ENCODE measurements around the gene TCF7L1.

Gene TCF7L1

GRCh38 chr2:85287721-85288120, 154.5 kb downstream of the TCF7L1 start:
- no peaks in the 10 kb centered on the region for H4K20me1 ChIP-seq
- no peaks in the 10 kb centered on the region for H3K36me3 ChIP-seq
- H3K4me3 ChIP-seq: no peak overlapping the region
- H3K9ac ChIP-seq: no peak overlapping the region
- no peak overlapping the region for H3K4me2 ChIP-seq
- no peaks in the 10 kb centered on the region for H3K9me3 ChIP-seq
- TF ChIP-seq Cebpa-rat (IDR thresholded peaks at IDR 0.05): no peak
- H3K4me1 ChIP-seq: peaks cover 37% of the 10 kb centered on the region
- no peak overlapping the region for H3K27ac ChIP-seq
- no peaks in the 10 kb centered on the region for H3K27me3 ChIP-seq

GRCh38 chr2:85288244-85288725, 155.1 kb downstream of the TCF7L1 start:
- no peak for TF ChIP-seq Cebpa-rat (IDR thresholded peaks at IDR 0.05)
- H3K27ac ChIP-seq: no peak overlapping the region
- no peak overlapping the region for H3K4me3 ChIP-seq
- H3K36me3 ChIP-seq: no peaks in the 10 kb centered on the region
- no peak overlapping the region for H3K9ac ChIP-seq
- peaks cover 37% of the 10 kb centered on the region for H3K4me1 ChIP-seq
- H4K20me1 ChIP-seq: no peaks in the 10 kb centered on the region
- H3K9me3 ChIP-seq: no peaks in the 10 kb centered on the region
- H3K27me3 ChIP-seq: no peaks in the 10 kb centered on the region
- no peak overlapping the region for H3K4me2 ChIP-seq

DNA sequence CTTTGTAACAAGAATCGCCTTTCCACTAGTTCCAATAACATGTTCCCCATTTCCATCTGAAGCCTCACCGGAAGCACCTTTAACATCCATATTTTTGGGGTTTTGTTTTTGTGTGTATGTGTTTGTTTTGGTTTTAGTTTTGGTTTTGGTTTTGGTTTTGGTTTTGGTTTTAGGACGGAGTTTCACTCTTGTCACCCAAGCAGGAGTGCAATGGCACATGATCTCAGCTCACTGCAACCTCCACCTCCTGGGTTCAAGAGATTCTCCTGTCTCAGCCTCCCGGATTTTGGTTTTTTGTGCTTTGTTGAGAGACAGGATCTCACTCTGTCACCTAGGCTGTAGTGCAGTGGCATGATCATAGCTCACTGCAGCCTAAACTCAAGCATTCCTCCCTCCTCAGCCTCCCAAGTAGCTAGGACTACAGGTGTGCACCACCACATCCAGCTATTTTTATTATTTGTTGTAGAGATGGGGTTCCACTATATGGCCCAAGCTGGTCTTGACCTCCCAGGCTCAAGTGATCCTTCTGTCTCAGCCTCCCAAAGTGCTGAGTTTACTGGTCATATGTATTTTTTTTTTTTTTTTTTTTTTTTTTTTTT, 158.3 kb downstream of the TCF7L1 start:
- no peaks in the 10 kb centered on the region for H3K27me3 ChIP-seq
- no peaks in the 10 kb centered on the region for H4K20me1 ChIP-seq
- H3K4me1 ChIP-seq: peaks cover 34% of the 10 kb centered on the region
- H3K9me3 ChIP-seq: no peaks in the 10 kb centered on the region
- H3K4me2 ChIP-seq: peak overlapping the region; percentile 67
- H3K36me3 ChIP-seq: no peaks in the 10 kb centered on the region
- H3K4me3 ChIP-seq: no peak overlapping the region
- no peak overlapping the region for H3K9ac ChIP-seq
- TF ChIP-seq Cebpa-rat (IDR thresholded peaks at IDR 0.05): no peak
- H3K27ac ChIP-seq: no peak overlapping the region

DNA sequence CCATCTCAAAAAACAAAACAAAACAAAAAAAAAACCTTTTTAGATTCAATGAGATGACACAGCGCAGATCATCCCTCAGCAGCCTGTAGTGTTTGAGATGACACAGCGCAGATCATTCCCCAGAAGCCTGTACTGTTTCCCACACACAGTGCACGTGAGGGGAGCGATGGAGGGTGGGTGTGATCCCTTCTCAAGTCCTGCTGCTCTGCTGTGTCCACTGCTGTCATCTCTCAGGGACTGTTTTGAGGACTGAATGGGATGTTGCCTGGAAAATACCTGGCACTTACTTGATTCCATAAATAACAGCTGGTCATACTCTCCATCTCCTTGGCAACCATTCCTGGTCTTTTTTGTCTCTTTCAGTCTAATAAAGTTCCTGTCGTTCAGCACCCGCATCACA, 168.9 kb downstream of the TCF7L1 start:
- Histone ChIP-seq H3K27me3 (no peaks in the 10 kb centered on the region), H3K4me1 (peaks cover 16% of the 10 kb centered on the region), H3K4me2 (no peak overlapping the region), H4K20me1 (no peaks in the 10 kb centered on the region), H3K9me3 (no peaks in the 10 kb centered on the region), H3K9ac (no peak overlapping the region), H3K36me3 (no peaks in the 10 kb centered on the region), H3K27ac (no peak overlapping the region), H3K4me3 (no peak overlapping the region)
- TF ChIP-seq Cebpa-rat (IDR thresholded peaks at IDR 0.05): no peak

DNA sequence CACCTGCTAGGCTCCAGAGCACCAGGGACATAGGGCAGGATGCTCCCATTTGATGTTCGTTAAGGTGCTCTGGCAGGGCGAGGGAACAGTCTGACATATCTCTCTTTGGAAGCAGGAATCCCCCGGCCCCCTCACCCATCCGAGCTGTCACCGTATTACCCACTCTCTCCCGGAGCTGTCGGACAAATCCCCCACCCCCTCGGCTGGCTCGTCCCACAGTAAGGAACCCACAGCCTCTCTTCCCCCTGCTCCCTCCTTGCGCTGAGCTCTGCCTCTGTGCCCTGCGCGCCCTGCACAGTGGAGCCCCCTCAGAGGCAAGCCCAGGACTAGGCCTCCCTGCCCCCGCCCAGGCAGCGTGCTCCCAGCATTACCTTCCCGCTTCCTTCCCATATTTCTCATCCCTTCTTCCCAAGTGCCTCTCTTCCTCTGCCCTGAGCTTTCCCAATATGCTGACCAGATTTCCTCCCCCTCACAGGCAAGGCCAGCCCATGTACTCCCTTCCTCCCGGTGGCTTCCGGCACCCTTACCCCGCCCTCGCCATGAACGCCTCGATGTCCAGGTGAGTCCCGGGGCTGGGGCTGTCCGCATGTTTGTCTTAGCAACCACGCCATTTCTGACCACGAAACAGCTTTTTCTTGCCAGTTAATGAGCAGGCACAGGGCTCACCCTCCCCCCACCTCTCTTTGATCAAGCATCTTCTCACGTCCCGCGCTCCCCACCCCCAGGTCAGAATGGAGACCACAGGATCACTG, 170.8 kb downstream of the TCF7L1 start:
- Histone ChIP-seq H3K36me3 (no peaks in the 10 kb centered on the region), H3K4me2 (no peak overlapping the region), H4K20me1 (no peaks in the 10 kb centered on the region), H3K27ac (no peak overlapping the region), H3K9me3 (no peaks in the 10 kb centered on the region), H3K27me3 (no peaks in the 10 kb centered on the region), H3K4me1 (peaks cover 32% of the 10 kb centered on the region), H3K4me3 (no peak overlapping the region), H3K9ac (no peak overlapping the region)
- no peak for TF ChIP-seq Cebpa-rat (IDR thresholded peaks at IDR 0.05)

GRCh38 chr2:85307527-85307897, 174.3 kb downstream of the TCF7L1 start:
- Histone ChIP-seq H3K4me3 (peak overlapping the region; percentile 54; the same call in 1 of the 2 replicates), H3K36me3 (no peaks in the 10 kb centered on the region), H3K9ac (peak overlapping the region; percentile 69), H3K27ac (peak overlapping the region; percentile 68), H3K4me2 (peak overlapping the region; percentile 79), H3K27me3 (no peaks in the 10 kb centered on the region), H3K4me1 (peaks cover 65% of the 10 kb centered on the region), H4K20me1 (no peaks in the 10 kb centered on the region), H3K9me3 (no peaks in the 10 kb centered on the region)
- no peak for TF ChIP-seq Cebpa-rat (IDR thresholded peaks at IDR 0.05)

GRCh38 chr2:85308201-85308600, 175.0 kb downstream of the TCF7L1 start:
- peak overlapping the region; percentile 79 for H3K4me2 ChIP-seq
- H4K20me1 ChIP-seq: no peaks in the 10 kb centered on the region
- H3K27me3 ChIP-seq: no peaks in the 10 kb centered on the region
- no peak overlapping the region for H3K4me3 ChIP-seq
- TF ChIP-seq Cebpa-rat (IDR thresholded peaks at IDR 0.05): no peak
- peaks cover 1% of the 10 kb centered on the region; the same call in 1 of the 2 replicates for H3K36me3 ChIP-seq
- no peak overlapping the region for H3K27ac ChIP-seq
- H3K9ac ChIP-seq: no peak overlapping the region
- H3K4me1 ChIP-seq: peaks cover 65% of the 10 kb centered on the region
- H3K9me3 ChIP-seq: no peaks in the 10 kb centered on the region

DNA sequence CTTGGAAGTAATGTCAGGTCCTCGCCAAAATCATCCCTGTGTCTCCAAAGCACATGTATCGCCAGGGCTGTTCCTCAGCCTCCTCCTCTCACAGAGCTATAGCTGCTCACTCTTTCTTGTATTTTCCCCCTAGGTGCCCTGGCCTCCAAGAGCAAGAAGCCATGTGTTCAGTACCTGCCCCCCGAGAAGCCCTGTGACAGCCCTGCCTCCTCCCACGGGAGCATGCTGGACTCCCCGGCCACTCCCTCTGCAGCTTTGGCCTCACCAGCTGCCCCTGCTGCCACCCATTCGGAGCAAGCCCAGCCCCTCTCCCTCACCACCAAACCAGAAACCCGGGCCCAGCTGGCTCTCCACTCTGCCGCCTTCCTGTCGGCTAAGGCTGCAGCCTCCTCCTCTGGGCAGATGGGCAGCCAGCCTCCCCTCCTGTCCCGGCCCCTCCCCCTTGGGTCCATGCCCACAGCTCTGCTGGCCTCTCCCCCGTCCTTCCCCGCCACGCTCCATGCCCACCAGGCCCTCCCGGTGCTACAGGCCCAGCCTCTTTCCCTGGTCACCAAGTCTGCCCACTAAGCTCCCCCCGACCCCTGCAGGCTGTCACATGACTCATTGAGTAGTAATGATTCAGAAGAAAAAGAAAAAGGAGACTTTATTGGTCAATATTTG, 175.8 kb downstream of the TCF7L1 start:
- peak overlapping the region; percentile 79 for H3K4me2 ChIP-seq
- no peaks in the 10 kb centered on the region for H3K9me3 ChIP-seq
- H3K4me3 ChIP-seq: no peak overlapping the region
- no peaks in the 10 kb centered on the region for H3K27me3 ChIP-seq
- H3K4me1 ChIP-seq: peaks cover 65% of the 10 kb centered on the region
- H3K27ac ChIP-seq: peak overlapping the region; percentile 68
- peaks cover 10% of the 10 kb centered on the region for H3K36me3 ChIP-seq
- TF ChIP-seq Cebpa-rat (IDR thresholded peaks at IDR 0.05): no peak
- peaks cover 2% of the 10 kb centered on the region for H4K20me1 ChIP-seq
- peak overlapping the region; percentile 54 for H3K9ac ChIP-seq

GRCh38 chr2:85309699-85310321, 176.6 kb downstream of the TCF7L1 start:
- H3K27ac ChIP-seq: peak overlapping the region; percentile 68
- H4K20me1 ChIP-seq: peaks cover 10% of the 10 kb centered on the region
- no peak overlapping the region for H3K4me3 ChIP-seq
- H3K9ac ChIP-seq: peak overlapping the region; percentile 54
- peaks cover 65% of the 10 kb centered on the region for H3K4me1 ChIP-seq
- no peak for TF ChIP-seq Cebpa-rat (IDR thresholded peaks at IDR 0.05)
- H3K27me3 ChIP-seq: no peaks in the 10 kb centered on the region
- peak overlapping the region; percentile 79 for H3K4me2 ChIP-seq
- peaks cover 18% of the 10 kb centered on the region for H3K36me3 ChIP-seq
- H3K9me3 ChIP-seq: no peaks in the 10 kb centered on the region
